NCI-H1105 treated with DMSO at 0.1 percent for 48 hours (cell line): ENCODE results near the gene ARHGEF39.
A peak's percentile ranks its signal among the peaks of the same experiment; 100 is the strongest.
"Not testable (repeated sequence)": the region's sequence is repeated elsewhere in the genome, so short reads cannot be mapped to it uniquely, and the experiment has no call there.

Experiments used
- DNase-seq: peaks from one replicate; lab custom pipeline; 2025; lab: John Stamatoyannopoulos, UW

Gene ARHGEF39

GRCh38 chr9:35650341-35651158 lies 14.4 kb downstream of the ARHGEF39 start, which contains the start of gene SIT1:
SIT1 (minus strand) TSS chr9:35650931; CDS start chr9:35650853, 78 bp downstream.
- DNase-seq = no peak

DNA sequence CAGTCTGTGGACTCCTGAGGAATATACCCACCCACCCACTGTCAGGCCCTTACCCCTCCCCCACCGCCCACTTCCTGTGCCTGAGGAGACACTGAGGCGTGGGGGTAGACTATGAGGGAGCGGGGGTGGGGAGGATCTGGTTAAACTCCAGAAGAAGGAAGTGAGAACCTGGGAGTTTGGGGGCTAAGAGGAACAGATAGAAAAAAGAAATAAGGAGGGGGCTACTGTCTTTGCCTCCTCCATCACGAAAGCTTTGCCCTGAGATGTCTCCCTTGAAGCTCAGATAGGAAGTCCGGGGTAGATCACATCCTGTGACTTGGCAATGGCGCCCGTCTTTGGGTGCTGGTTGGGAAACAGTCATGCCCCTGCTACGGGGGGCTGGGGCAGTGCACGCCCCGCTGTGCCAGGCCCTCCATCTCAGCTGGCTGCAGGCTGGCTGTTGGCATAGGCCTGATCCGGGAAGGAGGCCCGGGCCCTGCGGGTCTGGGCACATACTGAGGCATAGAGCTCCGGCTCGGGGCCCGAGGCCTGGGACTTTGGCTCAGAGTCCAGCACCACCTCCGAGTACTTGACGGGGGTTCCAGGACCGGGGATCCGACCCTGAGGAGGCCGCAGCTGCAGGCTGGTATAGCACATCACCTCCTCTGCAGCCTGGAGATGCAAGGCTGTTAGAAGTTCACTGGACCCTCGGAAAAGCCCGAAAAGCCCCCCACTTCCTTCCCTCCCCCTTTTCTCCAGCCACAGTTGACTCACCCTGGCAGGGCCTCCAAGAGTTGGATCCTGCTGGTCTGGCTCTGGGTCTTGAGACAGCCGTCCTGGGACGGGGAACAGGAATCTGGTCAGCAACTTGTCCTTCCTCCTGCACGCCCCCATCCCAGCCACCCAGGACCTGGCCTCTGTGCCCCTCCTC lies 15.3 kb downstream of the ARHGEF39 start:
- no peak for DNase-seq

GRCh38 chr9:35646533-35647265 lies 18.3 kb downstream of the ARHGEF39 start:
- peak; percentile 84 for DNase-seq

- peak; percentile 57 for DNase-seq
Measured at GRCh38 chr9:35646153-35646532, 18.9 kb downstream of the ARHGEF39 start.

GRCh38 chr9:35645736-35646135 lies 19.3 kb downstream of the ARHGEF39 start:
- not testable (repeated sequence) for DNase-seq

DNA sequence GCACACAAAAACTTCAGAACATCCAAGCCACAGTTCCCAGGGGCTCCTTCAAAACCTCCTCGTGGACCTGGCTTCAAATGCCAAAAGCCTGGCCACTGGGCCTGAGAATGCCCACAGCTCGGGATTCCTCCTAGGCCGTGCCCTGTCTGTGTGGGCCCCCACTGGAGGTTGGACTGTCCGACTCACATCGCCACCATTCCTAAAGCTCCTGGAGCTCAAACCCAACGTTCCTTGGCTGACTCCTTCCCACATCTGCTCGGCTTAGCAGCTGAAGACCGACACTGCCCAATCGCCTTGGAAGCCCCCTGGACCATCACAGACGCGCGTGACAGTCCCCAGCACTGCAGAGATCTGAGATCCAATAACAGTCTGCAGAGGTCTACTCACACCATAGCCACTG lies 21.9 kb downstream of the ARHGEF39 start:
- DNase-seq = no peak

DNA sequence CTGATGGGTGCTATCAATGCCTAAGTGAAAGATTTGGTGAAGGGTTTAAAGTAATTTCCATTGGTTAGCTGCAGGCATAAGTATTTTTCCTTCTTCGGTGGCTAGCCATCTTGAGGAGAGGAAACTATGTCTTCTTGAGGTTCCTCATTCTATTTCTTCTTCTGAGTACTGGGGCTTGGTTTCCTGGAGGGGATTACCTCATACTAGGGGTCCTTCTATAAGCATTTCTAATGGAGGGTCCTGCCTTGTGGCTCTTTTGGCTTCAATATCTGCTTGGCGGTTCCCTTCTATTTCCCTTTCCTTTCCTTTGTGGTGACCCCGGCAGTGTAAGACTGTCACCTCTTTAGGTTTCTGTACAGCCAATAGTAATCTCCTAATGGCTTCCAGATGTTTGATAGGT lies 23.5 kb downstream of the ARHGEF39 start:
- DNase-seq = not testable (repeated sequence)

DNA sequence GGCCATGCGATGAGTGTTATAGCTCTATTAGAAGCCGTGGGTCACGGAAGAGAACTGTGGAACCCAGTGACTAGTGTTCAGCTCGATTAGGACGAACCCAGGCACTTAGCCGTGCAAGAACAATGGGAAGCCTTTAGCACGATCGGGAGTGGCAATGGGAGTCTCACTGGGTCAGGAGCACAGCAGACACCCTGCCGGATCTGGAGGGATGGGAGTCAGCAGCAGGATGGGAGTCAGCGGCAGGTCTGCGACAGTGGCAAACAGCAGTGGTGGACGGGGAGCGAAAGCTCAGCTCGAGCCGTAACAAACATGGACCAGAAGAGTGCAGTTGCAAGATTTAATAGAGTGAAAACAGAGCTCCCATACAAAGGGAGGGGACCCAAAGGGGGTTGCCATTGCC lies 24.6 kb downstream of the ARHGEF39 start:
- DNase-seq = not testable (repeated sequence)

- DNase-seq = no peak
Measured at GRCh38 chr9:35639631-35640030, 25.4 kb downstream of the ARHGEF39 start.

DNA sequence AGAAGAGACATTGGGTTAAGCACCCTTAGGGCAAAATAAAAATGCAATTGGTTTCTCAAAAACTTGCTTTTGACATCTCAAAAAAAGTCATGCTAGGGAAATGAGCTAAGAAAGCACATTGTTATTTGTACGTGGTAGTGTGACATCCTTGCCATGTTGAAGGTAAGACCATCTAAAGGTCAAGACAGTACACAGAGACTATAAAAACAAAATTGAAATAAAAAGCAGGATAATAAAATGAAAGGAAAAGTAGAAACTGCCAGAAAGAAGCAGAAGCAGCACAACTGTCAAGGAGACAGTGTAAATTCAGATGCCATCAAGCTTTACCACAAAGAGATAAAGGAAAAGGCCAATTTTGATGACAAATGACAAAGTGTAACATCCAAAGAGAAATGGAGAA lies 25.8 kb downstream of the ARHGEF39 start:
- not testable (repeated sequence) for DNase-seq

DNA sequence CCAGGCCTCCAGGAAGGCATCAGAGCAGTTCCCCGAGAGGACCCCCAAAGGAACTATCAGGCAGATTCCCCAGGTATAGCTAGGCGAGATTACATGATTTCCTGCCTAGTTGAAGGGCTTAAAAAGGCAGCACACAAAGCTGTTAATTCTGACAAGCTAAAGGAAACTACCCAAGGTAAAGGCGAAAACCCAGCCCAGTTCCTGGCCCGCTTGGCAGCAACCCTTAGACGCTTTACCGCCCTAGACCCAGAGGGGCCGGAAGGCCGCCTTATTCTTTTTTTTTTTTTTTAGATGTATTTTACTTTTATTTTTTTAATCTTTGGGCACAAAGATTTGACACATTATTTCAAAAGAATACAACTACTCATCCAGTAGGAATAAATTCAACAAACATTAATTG lies 26.2 kb downstream of the ARHGEF39 start:
- DNase-seq = not testable (repeated sequence)

DNA sequence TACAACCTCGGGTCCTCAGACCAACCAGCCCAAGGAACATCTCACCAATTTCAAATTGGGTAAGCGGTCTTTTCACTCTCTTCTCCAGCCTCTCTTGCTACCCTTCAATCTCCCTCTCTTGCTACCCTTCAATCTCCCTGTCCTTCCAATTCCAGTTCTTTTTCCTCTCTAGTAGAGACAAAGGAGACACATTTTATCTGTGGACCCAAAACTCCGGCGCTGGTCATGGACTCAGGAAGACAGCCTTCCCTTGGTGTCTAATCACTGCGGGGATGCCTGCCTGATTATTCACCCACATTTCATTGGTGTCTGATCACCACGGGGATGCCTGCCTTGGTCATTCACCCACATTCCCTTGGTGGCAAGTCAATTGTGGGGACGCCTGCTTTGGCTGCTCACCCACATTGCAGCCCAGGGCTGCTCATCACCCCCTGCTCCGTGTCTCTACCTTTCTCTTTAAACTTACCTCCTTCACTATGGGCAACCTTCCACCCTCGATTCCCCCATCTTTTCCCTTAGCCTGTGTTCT lies 27.5 kb downstream of the ARHGEF39 start:
- DNase-seq = not testable (repeated sequence)

DNA sequence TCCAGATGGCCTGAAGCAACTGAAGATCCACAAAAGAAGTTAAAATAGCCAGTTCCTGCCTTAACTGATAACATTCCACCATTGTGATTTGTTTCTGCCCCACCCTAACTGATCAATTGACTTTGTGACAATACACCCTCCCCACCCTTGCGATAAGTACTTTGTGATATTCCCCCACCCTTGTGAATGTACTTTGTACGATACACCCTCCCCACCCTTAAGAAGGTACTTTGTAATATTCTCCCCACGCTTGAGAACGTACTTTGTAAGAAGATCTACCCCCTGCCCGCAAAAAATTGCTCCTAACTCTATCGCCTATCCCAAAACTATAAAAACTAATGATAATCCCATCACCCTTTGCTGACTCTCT lies 28.1 kb downstream of the ARHGEF39 start:
- not testable (repeated sequence) for DNase-seq

DNA sequence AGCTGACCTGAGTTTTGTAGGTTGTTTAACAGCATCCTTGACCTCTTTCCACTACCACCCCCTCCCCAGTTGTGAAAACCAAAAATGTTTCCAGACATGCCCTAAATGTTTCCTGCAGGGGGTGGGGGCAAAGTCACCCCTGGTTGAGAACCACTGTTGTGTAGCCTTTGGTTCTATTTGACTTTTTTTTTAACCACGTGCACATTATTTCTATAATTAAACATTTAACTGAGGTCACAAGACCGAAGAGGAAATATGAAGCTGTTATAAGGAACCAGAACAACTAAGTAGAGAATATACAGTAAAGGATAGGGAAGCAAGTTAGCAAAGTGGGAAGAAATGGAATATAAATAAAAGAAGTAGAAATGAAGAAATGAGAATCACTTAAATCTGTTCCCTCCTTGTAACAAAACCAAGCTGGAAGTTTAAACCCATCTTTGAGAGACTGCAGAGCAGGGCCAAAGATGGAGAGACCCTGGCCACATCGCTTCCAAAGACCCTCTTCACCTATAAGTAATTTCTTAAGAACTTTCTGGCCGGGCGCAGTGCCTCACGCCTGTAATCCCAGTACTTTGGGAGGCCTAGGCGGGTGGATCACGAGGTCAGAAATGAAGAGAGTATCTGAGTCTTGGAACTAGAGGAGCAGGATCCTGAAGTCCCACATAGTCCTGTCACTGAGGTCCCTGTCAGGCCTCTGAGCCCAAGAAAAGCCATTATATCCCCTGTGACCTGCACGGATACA lies 28.7 kb downstream of the ARHGEF39 start:
- no peak for DNase-seq

- DNase-seq = no peak
Measured at GRCh38 chr9:35635730-35636129, 29.3 kb downstream of the ARHGEF39 start.

GRCh38 chr9:35629597-35629996 lies 35.4 kb downstream of the ARHGEF39 start:
- DNase-seq = no peak

- no peak for DNase-seq
Measured at GRCh38 chr9:35628389-35628991, 36.5 kb downstream of the ARHGEF39 start.

DNA sequence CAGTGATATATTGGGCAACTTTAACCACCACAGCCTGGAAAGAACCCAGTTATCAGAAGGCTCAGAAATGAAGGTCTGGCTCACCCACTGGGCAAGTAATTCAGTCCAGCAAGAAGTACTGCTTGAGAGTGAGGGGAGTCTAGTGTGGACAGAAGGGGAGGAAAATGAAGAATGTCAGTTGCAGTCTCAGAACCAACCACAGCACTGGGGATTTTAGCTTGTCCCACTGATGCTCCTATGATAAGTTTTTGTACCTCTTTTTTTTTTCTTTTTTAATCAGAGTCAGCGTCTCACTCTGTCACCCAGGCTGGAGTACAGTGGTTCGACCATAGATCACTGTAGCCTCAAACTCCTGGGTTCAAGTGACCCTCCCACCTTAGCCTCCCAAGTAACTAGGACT lies 37.4 kb downstream of the ARHGEF39 start:
- DNase-seq = no peak

GRCh38 chr9:35619800-35620158 lies 45.2 kb downstream of the ARHGEF39 start:
- no peak for DNase-seq

DNA sequence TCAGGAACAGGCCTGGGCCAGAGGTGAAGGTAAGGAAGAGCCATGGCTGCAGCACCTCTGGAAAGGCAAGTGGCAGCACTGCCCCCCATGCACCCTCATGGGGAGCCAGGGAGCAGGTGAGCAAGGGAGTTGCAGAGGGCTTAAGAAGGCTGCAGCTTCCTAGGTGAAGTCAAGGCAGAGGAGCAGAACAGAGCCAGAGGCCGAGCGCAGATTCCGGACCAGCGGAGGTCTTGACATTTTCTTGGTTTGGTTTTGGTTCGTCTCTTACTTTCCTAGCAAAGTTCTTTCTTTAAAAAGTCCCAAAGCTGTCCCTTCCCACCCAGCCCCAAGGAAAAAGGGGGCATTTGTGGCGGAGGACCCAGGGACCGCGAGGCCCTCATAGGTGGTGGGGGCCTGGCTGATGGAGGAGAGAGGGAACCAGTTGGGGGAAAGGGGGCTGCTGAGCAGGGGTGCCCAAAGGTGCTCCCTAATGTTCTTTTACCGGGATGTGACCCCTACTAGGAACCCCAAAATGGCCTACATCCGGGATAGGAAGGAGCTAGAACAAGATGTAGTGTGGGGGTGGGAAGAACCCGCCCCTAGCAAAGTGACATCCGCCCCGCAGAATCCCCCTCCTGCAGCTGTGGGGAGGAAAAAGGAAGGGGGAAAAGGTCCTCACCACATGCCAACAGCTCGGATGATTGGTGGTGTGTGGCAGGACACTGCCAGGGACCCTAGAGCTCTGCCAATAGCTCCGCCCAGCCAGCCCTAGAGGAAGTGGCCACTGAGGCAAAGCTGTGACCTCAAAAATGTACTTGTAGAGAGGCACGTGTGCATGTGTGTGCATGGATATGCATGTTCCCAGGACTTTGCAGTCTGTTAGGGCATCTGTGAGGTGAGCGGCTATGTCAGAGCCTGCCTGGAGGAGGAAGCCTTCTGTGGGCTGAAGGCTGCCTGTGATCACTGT lies 45.9 kb downstream of the ARHGEF39 start:
- DNase-seq = no peak
